Adrenal gland (tissue), 12 donors: ENCODE measurements around the gene TMEM179. TPM values are rescaled to one million over a fixed set of nuclear protein-coding genes. Genes with fewer than 3 reads are reported as not detected.
A peak's percentile ranks its signal among the peaks of the same experiment; 100 is the strongest.

Experiments
- DNase-seq, 7 donors: peaks; one replicate each; pipeline ENCODE4 v3.0.0-alpha.2; 2019 to 2020
- H3K27ac ChIP-seq, 5 donors: fragments of 200-600 bp; sonication (generic) in 4 of 5; 1 replicate in 3 of 5; 2 replicates in 2 of 5; pipeline versions ENCODE4 v1.5.1 to v1.8.0; 2016 to 2020; ENCODE audit warnings: mild to moderate bottlenecking in 1 of 5
- H3K27me3 ChIP-seq: fragments of 200-600 bp; 2 replicates; pipeline ENCODE4 v1.8.0; 2021
- H3K36me3 ChIP-seq, 2 donors: fragments of 200-600 bp; replicated peaks in 1 of 2; 1 replicate in 1 of 2; 2 replicates in 1 of 2; pipeline versions ENCODE4 v1.5.1 to v1.8.0; 2018 to 2022
- H3K4me1 ChIP-seq, 2 donors: fragments of 200-600 bp; replicated peaks in 1 of 2; 1 replicate in 1 of 2; 2 replicates in 1 of 2; pipeline versions ENCODE4 v1.5.1 to v1.8.0; 2018 to 2021
- H3K4me3 ChIP-seq, 4 donors: fragments of 200-600 bp; sonication (generic) in 3 of 4; one replicate each; pipeline ENCODE4 v1.5.1; 2016 to 2018
- H3K9me3 ChIP-seq, 3 donors: fragments of 200-600 bp; sonication (generic) in 1 of 3; replicated peaks in 1 of 3; 1 replicate in 2 of 3; 2 replicates in 1 of 3; pipeline versions ENCODE4 v1.5.1 to v1.8.0; 2016 to 2021
- CTCF ChIP-seq, 6 experiments: fragments of 450-650 bp in 4 of 6; fragments of 200-600 bp in 2 of 6; sonication (generic) in 1 of 6; IDR thresholded peaks; 1 replicate in 5 of 6; 2 replicates in 1 of 6; pipeline versions ENCODE4 v1.5.1 to v1.8.0; 2016 to 2021; ENCODE audit warnings: antibody characterized with exemption in 6 of 6, mild to moderate bottlenecking in 2 of 6, moderate library complexity in 1 of 6
- POLR2A ChIP-seq, 2 donors: fragments of 450-650 bp; IDR thresholded peaks; one replicate each; pipeline ENCODE4 v1.6.1; 2017; ENCODE audit warnings: antibody characterized with exemption in 2 of 2, mild to moderate bottlenecking in 2 of 2, moderate library complexity in 1 of 2
- WGBS, 4 donors: extraction: QIAGEN DNeasy Blood & Tissue Kit in 2 of 4; methylation state at CpG; one replicate each; pipeline versions ENCODE4 v1.1.5 to v1.1.7; 2013 to 2017; 5-methylcytosine and 5-hydroxymethylcytosine counted together
- intact Hi-C, 2 donors: fragments of 100-400 bp; cut with DNase I; formaldehyde crosslinking; loops; one replicate each; pipeline versions ENCODE4 v1.14.1 to v1.15.0; 2022 to 2023
- polyA plus RNA-seq, 3 donors: library from polyadenylated mRNA; stranded (reverse); fragments of 200-250 nt in 2 of 3; fragments of 350-450 nt in 1 of 3; fragmentation: Illumina TruSeq in 1 of 3; extraction: RNeasy Lipid Tissue Mini Kit (QIAGEN cat#74804) in 1 of 3; gene quantifications; one replicate each; pipeline ENCODE4 v1.2.3, GENCODE V29; 2013 to 2014
- total RNA-seq, 9 donors: library from RNA; depleted of rRNA in 4 of 9; stranded (reverse); fragments of >200 nt in 4 of 9; fragments of 120-200 nt in 1 of 9; fragmentation: NEBNext Ultra II Directional in 1 of 9; extraction: Animal tissue kit (Norgen Biotek cat#: 25700) in 1 of 9; gene quantifications; one replicate each; pipeline versions ENCODE4 v1.1.0 to v1.2.4, GENCODE V29; 2013 to 2023
- donor health status: healthy with polysubstance abuse.
- donor health status: Bipolar disorder and iron deficiency.
- donor health status: DM: yes; HTN: yes; CAD: no.
- donor health status: DM: no; HTN: no; CAD: no.
- donor health status: DM: no; HTN: no; CAD: no.
- donor health status: DM: yes; HTN: yes; CAD: no.

The TMEM179 gene
- total and polyA plus RNA-seq, 12 donors, result 4.3 to 76.7 (median 13.2) TPM

DNA sequence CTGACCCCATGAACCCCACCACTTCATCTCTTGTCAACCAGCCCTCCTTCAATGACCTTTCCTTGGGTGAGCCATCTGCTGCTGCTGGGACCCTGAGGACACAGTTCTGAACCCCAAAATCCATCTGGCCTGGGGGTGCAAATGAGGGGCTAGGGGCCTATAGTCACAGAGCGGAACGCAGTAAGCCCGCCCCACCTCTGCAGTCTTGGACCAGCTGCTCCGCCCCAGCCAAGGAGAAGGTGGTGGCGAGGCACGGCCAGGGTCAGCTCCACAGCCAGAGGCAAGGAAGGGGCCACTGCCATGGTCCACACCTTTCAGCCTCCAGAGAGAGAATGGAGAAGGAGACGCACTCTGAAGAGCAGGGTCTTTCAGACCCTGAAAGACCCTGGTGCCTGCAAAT is 5.1 kb downstream of the TMEM179 start:
- no peaks in the 10 kb centered on the region for H3K4me1 ChIP-seq
- no peak overlapping the region for H3K4me3 ChIP-seq
- H3K27me3 ChIP-seq, result peaks cover 12% of the 10 kb centered on the region
- DNase-seq, result peak in 2 of 7 donors; percentile 6 to 8
- no peaks in the 10 kb centered on the region for H3K36me3 ChIP-seq
- TF ChIP-seq CTCF (IDR thresholded peaks at IDR 0.05), result no peak
- TF ChIP-seq POLR2A (IDR thresholded peaks at IDR 0.05), result no peak
- no peaks in the 10 kb centered on the region for H3K9me3 ChIP-seq
- intact Hi-C loops, result no loop called here
- WGBS, 4 donors, result 69 to 96% (median 89%) methylated on average over 4 to 7 of the region's 7 CpGs
- no peak overlapping the region for H3K27ac ChIP-seq

DNA sequence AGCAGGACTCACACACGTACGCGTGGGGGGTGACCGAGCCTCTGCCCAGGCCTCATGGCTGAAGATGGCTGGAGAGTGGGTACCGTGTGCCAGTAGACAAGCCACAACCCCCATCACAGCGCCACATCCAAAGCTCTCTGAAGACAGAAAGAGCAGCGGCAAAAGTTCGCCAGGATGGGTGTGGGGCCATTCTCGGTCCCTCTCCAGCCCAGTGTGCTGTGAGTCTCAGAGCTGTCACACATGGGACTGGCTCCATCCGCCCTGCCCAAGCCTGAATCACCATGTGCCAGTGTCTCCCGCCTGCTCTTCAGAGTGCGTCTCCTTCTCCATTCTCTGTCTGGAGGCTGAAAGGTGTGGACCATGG is 5.7 kb downstream of the TMEM179 start:
- intact Hi-C loops, result no loop called here
- Histone ChIP-seq H3K27me3 (peaks cover 8% of the 10 kb centered on the region), H3K4me1 (no peaks in the 10 kb centered on the region), H3K4me3 (no peak overlapping the region), H3K36me3 (no peaks in the 10 kb centered on the region), H3K27ac (peak overlapping the region in 1 of 5 donors; percentile 38), H3K9me3 (no peaks in the 10 kb centered on the region)
- TF ChIP-seq CTCF (IDR thresholded peaks at IDR 0.05) (no peak), POLR2A (IDR thresholded peaks at IDR 0.05) (no peak)
- peak in 1 of 7 donors; percentile 5 for DNase-seq
- WGBS, 4 donors, result 81 to 94% (median 90%) methylated on average over 7 to 12 of the region's 12 CpGs

GRCh38 chr14:104598039-104598909 is 6.3 kb downstream of the TMEM179 start:
- intact Hi-C loops, result no loop called here
- DNase-seq, result peak in 2 of 7 donors; percentile 9 to 80
- peaks cover 4% of the 10 kb centered on the region for H3K27me3 ChIP-seq

GRCh38 chr14:104597576-104597975 is 7.0 kb downstream of the TMEM179 start:
- no peak for TF ChIP-seq CTCF (IDR thresholded peaks at IDR 0.05)
- TF ChIP-seq POLR2A (IDR thresholded peaks at IDR 0.05), result no peak
- Histone ChIP-seq H3K4me3 (no peak overlapping the region), H3K4me1 (no peaks in the 10 kb centered on the region), H3K27me3 (no peaks in the 10 kb centered on the region), H3K36me3 (no peaks in the 10 kb centered on the region), H3K9me3 (no peaks in the 10 kb centered on the region), H3K27ac (peak overlapping the region in 1 of 5 donors; percentile 38)
- no peak for DNase-seq
- intact Hi-C loops, result no loop called here
- WGBS, 4 donors, result 85 to 90% (median 88%) methylated on average over 10 to 11 of the region's 11 CpGs

More at GRCh38 chr14:104598039-104598909, 6.3 kb downstream of the TMEM179 start:
- Histone ChIP-seq H3K36me3 (no peaks in the 10 kb centered on the region), H3K4me3 (no peak overlapping the region), H3K9me3 (no peaks in the 10 kb centered on the region), H3K27ac (peak overlapping the region in 1 of 5 donors; percentile 38), H3K4me1 (no peaks in the 10 kb centered on the region)
- 65 to 82% (median 72%) methylated on average over 13 to 28 of the region's 28 CpGs for WGBS, 4 donors
- no peak for TF ChIP-seq CTCF (IDR thresholded peaks at IDR 0.05)
- TF ChIP-seq POLR2A (IDR thresholded peaks at IDR 0.05), result no peak
